GM12874 (cell line): ENCODE data around the gene STARD8.

Experiments used
- TF ChIP-seq, protein P1 (sequence below): IDR thresholded peaks from 2 replicates; pipeline ENCODE4 v1.5.1; 2011; ENCODE audit warnings: low read depth, mild to moderate bottlenecking, control low read depth, low read length, moderate library complexity; ENCODE audit not compliant: insufficient read depth

STARD8 gene

DNA sequence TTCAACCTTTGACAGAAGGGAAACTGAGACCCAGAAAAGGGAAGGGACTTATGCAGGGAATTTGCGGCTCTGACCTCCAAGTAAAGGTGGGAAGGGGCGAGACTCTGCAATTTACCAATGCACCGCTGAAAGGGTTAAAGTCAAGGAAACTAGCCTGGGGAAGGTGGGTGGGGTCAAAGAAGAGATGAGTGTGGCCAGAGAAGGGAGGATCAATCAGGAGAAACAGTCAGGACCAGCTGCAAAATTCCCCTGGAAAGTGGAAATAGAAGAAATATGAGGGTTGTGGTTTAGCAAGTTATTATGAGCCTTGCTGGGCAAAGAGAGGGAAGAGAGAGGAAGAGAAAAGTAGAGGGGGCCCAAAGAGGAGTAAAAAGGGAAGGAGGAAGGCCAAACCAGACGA is 30.5 kb downstream of the STARD8 start:
- TF ChIP-seq, protein P1, sequence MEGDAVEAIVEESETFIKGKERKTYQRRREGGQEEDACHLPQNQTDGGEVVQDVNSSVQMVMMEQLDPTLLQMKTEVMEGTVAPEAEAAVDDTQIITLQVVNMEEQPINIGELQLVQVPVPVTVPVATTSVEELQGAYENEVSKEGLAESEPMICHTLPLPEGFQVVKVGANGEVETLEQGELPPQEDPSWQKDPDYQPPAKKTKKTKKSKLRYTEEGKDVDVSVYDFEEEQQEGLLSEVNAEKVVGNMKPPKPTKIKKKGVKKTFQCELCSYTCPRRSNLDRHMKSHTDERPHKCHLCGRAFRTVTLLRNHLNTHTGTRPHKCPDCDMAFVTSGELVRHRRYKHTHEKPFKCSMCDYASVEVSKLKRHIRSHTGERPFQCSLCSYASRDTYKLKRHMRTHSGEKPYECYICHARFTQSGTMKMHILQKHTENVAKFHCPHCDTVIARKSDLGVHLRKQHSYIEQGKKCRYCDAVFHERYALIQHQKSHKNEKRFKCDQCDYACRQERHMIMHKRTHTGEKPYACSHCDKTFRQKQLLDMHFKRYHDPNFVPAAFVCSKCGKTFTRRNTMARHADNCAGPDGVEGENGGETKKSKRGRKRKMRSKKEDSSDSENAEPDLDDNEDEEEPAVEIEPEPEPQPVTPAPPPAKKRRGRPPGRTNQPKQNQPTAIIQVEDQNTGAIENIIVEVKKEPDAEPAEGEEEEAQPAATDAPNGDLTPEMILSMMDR: no peak

DNA sequence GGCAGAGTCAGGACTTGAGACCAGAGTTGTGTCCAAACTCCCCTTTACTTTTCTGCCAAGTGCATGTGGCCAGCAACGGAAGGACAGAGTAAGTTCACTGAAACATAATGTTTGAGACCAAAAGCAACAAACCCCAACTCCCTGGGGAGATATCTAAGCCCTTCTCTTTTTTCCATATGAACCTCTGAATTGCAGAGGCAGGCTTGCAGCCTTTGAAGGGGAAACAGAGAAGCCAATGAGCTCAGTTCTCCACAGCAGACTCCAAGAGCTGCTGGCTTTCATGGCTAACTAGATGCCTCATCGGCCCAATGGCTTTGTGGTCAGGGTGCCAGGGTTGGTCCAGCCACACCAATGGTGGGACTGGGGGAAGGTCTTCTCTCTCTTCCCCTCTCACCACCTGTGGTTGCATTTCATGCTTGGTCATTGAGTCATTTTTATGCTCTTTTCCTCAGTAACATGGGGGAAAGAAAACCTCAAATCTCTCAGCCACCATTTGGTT is 34.0 kb downstream of the STARD8 start:
- TF ChIP-seq, protein P1: no peak

DNA sequence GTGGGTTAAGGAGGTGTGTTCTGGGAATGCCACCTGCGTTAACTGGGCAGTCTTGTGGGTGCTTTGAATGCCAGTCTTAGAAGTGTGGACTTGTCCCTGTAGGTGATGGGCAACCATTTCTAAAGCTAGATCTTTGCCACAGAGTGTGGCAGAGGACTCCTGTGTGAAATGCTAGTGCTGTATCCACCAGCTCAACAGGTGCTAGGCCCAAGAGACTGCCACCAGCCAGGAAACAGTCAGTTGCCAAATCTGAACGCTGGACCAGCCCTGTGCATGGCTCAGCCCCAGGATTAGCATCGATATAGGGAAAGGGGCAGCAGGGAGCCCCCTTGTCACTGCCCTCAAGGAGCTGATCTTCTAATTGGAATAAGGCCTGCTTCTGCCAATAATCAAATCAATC is 35.3 kb downstream of the STARD8 start:
- TF ChIP-seq, protein P1: no peak

DNA sequence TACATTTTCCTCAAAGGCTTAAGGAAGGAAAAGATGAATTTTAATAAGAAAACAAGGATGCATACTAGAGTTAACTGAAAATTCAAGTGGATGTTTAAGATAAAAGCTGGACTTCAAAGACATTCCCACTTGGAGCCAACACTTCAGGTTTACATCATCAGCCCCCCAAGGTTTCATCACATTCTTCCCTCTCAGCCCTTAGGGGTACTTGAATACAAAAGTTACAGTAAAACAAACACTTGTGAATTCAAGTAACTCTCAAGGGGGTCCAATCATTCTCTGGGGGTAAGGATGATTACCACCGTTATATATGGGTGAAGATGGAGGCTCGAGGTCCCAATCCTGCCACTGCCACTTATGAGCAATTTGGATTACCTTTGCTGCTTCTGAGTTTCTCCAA is 36.1 kb downstream of the STARD8 start:
- TF ChIP-seq, protein P1: no peak

DNA sequence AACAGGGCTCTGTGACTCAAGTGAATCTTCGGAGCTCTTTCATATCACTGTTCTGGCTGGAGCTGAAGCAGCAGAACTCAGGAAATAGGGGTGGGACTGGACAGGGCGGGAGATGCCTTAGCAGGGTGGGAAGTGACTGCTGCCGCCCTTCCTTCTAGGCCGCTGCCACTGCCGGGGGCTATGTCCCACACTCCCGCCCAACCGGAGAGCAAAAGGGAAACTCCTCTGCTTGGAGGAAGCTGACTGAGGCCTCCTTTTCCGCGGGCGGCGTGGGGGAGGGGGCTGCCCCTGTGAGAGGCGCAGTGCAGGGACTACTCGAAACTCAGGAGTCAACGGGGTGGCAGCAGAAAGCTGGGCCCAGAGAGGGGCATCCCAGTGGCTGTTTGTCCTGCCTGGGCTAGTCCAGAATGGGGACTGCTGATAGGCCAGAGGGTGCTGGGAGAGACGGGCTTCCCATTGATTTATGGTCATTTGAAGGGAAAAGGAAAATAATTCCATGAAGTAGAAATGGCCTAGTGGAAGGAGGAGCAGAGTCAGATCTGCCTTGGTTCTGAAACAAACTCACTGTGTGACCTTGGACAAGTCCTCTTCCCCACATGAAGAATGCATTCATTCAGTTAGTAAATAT is 36.9 kb downstream of the STARD8 start:
- TF ChIP-seq, protein P1: no peak

DNA sequence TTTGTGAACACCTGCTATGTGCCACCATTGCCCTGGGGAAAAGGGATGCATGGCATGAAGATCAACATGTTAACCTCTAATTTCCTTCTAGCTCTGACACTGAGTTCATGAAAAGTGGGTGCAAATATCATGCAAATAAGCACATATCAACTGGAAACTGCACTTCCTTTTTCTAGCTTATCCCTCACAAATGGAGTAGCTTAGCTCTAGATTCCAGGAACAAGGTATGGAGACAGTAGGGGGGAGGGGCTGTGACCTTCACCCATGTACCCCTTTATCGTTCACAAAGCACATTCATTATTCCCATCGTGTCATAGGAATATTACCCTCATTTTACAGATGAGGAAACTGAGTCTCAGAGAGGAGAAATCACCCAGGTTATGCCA is 37.4 kb downstream of the STARD8 start:
- TF ChIP-seq, protein P1: no peak

DNA sequence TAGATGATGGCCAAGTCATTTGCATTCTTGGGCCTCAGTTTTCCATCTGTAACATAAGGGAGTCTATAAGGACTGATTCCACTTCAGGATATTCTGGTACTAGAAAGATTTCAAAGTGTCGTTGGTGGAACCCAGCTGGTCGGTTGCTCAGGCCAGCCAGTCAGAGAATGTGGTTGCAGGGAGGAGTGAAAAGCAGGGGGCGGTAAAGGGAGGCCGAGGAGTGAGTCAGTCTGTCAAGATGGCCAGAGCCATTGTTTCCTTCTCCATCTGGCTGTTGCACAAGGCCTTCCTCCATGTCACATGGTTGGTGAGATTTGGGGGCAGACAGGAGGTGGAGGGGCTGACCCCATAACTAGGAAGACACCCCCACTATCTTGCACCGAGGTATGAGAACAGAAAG is 38.2 kb downstream of the STARD8 start:
- TF ChIP-seq, protein P1: no peak
